ENCODE results near the gene NUDT21. TPM values are rescaled to one million over a fixed set of nuclear protein-coding genes. Genes with fewer than 3 reads are reported as not detected.

NUDT21 gene
- total RNA-seq, 1 experiment from 2014 or later, result 97.6 TPM

GRCh38 chr16:56475201-56475600 lies 24.1 kb upstream of the NUDT21 start:
- no peak overlapping the region for H3K4me3 ChIP-seq (ENCODE audit: low read depth in 2 of 2, low read length in 2 of 2)
- in situ Hi-C loops (cut with HindIII; ENCODE audit: low pct_unique_long_range_greater_than_20kb, low sequenced_read_pairs), result no loop called here
- no peak overlapping the region for H3K27ac ChIP-seq (ENCODE audit: low read length)
- ATAC-seq (no peak), DNase-seq (ENCODE audit: low read depth, low spot score) (no peak)
- no peaks in the 10 kb centered on the region for H3K4me1 ChIP-seq (ENCODE audit: control insufficient read depth, insufficient read depth, low read length)
- peaks cover 24% of the 10 kb centered on the region for H3K36me3 ChIP-seq (ENCODE audit: control insufficient read depth, insufficient read depth, low read length)
- H3K9me3 ChIP-seq (ENCODE audit: control insufficient read depth, insufficient read depth, low read depth, low read length), result no peaks in the 10 kb centered on the region
- POLR2A ChIA-PET, result no interaction called here
- CTCF ChIA-PET, result no interaction called here
- intact Hi-C loops (cut with micrococcal nuclease; ENCODE audit: unreplicated experiment), result no loop called here
- BruUV-seq (replicated peaks), result no TSS peak
- TF ChIP-seq POLR2AphosphoS5 (IDR thresholded peaks at IDR 0.05; ENCODE audit: low read depth, low read length) (no peak), CTCF (IDR thresholded peaks at IDR 0.05) (no peak), TCF7L2 (IDR thresholded peaks at IDR 0.05; ENCODE audit: low read depth, low read length) (no peak), SIN3A (IDR thresholded peaks at IDR 0.05; ENCODE audit: borderline replicate concordance, insufficient read depth, low read depth, low read length) (no peak), REST (IDR thresholded peaks at IDR 0.05; ENCODE audit: insufficient read depth in 1 of 2, low read depth in 2 of 2, low read length in 1 of 2) (no peak)
- no peaks in the 10 kb centered on the region for H3K27me3 ChIP-seq (ENCODE audit: control insufficient read depth, insufficient read depth, low read length)

- CTCF ChIA-PET, result no interaction called here
- DNase-seq (ENCODE audit: low read depth, low spot score), result no peak
- no peak overlapping the region for H3K27ac ChIP-seq (ENCODE audit: low read length)
- no peak overlapping the region for H3K4me3 ChIP-seq (ENCODE audit: low read depth in 2 of 2, low read length in 2 of 2)
- H3K36me3 ChIP-seq (ENCODE audit: control insufficient read depth, insufficient read depth, low read length), result peaks cover 23% of the 10 kb centered on the region
- H3K4me1 ChIP-seq (ENCODE audit: control insufficient read depth, insufficient read depth, low read length), result no peaks in the 10 kb centered on the region
- intact Hi-C loops (cut with micrococcal nuclease; ENCODE audit: unreplicated experiment), result no loop called here
- POLR2A ChIA-PET, result no interaction called here
- in situ Hi-C loops (cut with HindIII; ENCODE audit: low pct_unique_long_range_greater_than_20kb, low sequenced_read_pairs), result no loop called here
- no peak for TF ChIP-seq POLR2AphosphoS5 (IDR thresholded peaks at IDR 0.05; ENCODE audit: low read depth, low read length)
- TF ChIP-seq REST (IDR thresholded peaks at IDR 0.05; ENCODE audit: insufficient read depth in 1 of 2, low read depth in 2 of 2, low read length in 1 of 2), result no peak
- TF ChIP-seq TCF7L2 (IDR thresholded peaks at IDR 0.05; ENCODE audit: low read depth, low read length), result no peak
- TF ChIP-seq SIN3A (IDR thresholded peaks at IDR 0.05; ENCODE audit: borderline replicate concordance, insufficient read depth, low read depth, low read length), result no peak
- no peak for TF ChIP-seq CTCF (IDR thresholded peaks at IDR 0.05)
- ATAC-seq, result no peak
- H3K27me3 ChIP-seq (ENCODE audit: control insufficient read depth, insufficient read depth, low read length), result no peaks in the 10 kb centered on the region
- H3K9me3 ChIP-seq (ENCODE audit: control insufficient read depth, insufficient read depth, low read depth, low read length), result no peaks in the 10 kb centered on the region
- BruUV-seq (replicated peaks), result no TSS peak
Measured at GRCh38 chr16:56470666-56471065, 19.5 kb upstream of the NUDT21 start.
